WTC11 (cell line): ENCODE data around the gene ELP2. TPM values are rescaled to one million over a fixed set of nuclear protein-coding genes. Genes with fewer than 3 reads are reported as not detected.

Experiments used
- AFF4 ChIP-seq: sonication (generic); formaldehyde crosslinking; IDR thresholded peaks from 2 replicates; pipeline ENCODE4 v1.8.1; 2023; ENCODE audit warnings: mild to moderate bottlenecking, missing genetic modification reagents, borderline replicate concordance
- ARID4B ChIP-seq: sonication (generic); formaldehyde crosslinking; IDR thresholded peaks from 2 replicates; pipeline ENCODE4 v1.8.0; 2023; ENCODE audit warnings: missing genetic modification reagents, mild to moderate bottlenecking, borderline replicate concordance
- ATF1 ChIP-seq: sonication (generic); formaldehyde crosslinking; IDR thresholded peaks from 2 replicates; pipeline ENCODE4 v1.8.1; 2023; ENCODE audit warnings: mild to moderate bottlenecking, moderate library complexity, missing genetic modification reagents
- ATF3 ChIP-seq: sonication (generic); formaldehyde crosslinking; conservative IDR thresholded peaks from 2 replicates; pipeline ENCODE4 v1.8.1; 2022; ENCODE audit warnings: mild to moderate bottlenecking, missing genetic modification reagents
- CBFB ChIP-seq: sonication (generic); formaldehyde crosslinking; IDR thresholded peaks from 2 replicates; pipeline ENCODE4 v1.8.1; 2022; ENCODE audit warnings: mild to moderate bottlenecking, low read depth, missing genetic modification reagents
- E2F1 ChIP-seq: sonication (generic); formaldehyde crosslinking; IDR thresholded peaks from 2 replicates; pipeline ENCODE4 v1.8.0; 2022; ENCODE audit warnings: mild to moderate bottlenecking, missing genetic modification reagents
- FOXJ3 ChIP-seq: sonication (generic); formaldehyde crosslinking; IDR thresholded peaks from 2 replicates; pipeline ENCODE4 v1.9.0; 2021; ENCODE audit warnings: missing genetic modification reagents, mild to moderate bottlenecking, borderline replicate concordance
- GRHL2 ChIP-seq: fragments of 250-450 bp; sonication (Bioruptor Pico); IDR thresholded peaks from 2 replicates; pipeline ENCODE4 v1.8.0; 2022; ENCODE audit warnings: mild to moderate bottlenecking, moderate library complexity; ENCODE audit not compliant: insufficient replicate concordance, severe bottlenecking
- HMGA2 ChIP-seq: fragments of 250-450 bp; sonication (Bioruptor Pico); IDR thresholded peaks from 2 replicates; pipeline ENCODE4 v1.4.0; 2021; ENCODE audit warnings: mild to moderate bottlenecking, moderate library complexity
- KAT7 ChIP-seq: sonication (generic); formaldehyde crosslinking; IDR thresholded peaks from 2 replicates; pipeline ENCODE4 v1.8.1; 2023; ENCODE audit warnings: missing genetic modification reagents, mild to moderate bottlenecking, borderline replicate concordance
- MXD4 ChIP-seq: fragments of 250-450 bp; sonication (Bioruptor Pico); IDR thresholded peaks from 2 replicates; pipeline ENCODE4 v1.8.0; 2021; ENCODE audit warnings: mild to moderate bottlenecking, moderate library complexity, borderline replicate concordance
- NFATC4 ChIP-seq: fragments of 250-450 bp; sonication (Bioruptor Pico); IDR thresholded peaks from 2 replicates; pipeline ENCODE4 v1.9.0; 2021; ENCODE audit warnings: mild to moderate bottlenecking
- PRRX2 ChIP-seq: fragments of 250-450 bp; sonication (Bioruptor Pico); IDR thresholded peaks from 2 replicates; pipeline ENCODE4 v1.8.0; 2021; ENCODE audit warnings: mild to moderate bottlenecking
- RORB ChIP-seq: fragments of 250-450 bp; sonication (Bioruptor Pico); IDR thresholded peaks from 2 replicates; pipeline ENCODE4 v1.9.0; 2021; ENCODE audit warnings: mild to moderate bottlenecking
- SP1 ChIP-seq: sonication (generic); formaldehyde crosslinking; conservative IDR thresholded peaks from 2 replicates; pipeline ENCODE4 v1.8.1; 2022; ENCODE audit warnings: missing genetic modification reagents
- TCF7 ChIP-seq: sonication (generic); formaldehyde crosslinking; IDR thresholded peaks from 2 replicates; pipeline ENCODE4 v1.8.0; 2022; ENCODE audit warnings: mild to moderate bottlenecking, low read depth, missing genetic modification reagents, moderate library complexity
- TP53 ChIP-seq: sonication (generic); formaldehyde crosslinking; IDR thresholded peaks from 2 replicates; pipeline ENCODE4 v1.8.1; 2023; ENCODE audit warnings: mild to moderate bottlenecking, missing genetic modification reagents
- ZNF121 ChIP-seq: sonication (generic); formaldehyde crosslinking; IDR thresholded peaks from 2 replicates; pipeline ENCODE4 v1.8.0; 2023; ENCODE audit warnings: missing genetic modification reagents
- ZNF219 ChIP-seq: sonication (generic); formaldehyde crosslinking; IDR thresholded peaks from 2 replicates; pipeline ENCODE4 v1.8.0; 2023; ENCODE audit warnings: missing genetic modification reagents, mild to moderate bottlenecking, borderline replicate concordance
- ZNF263 ChIP-seq: sonication (generic); formaldehyde crosslinking; IDR thresholded peaks from 2 replicates; pipeline ENCODE4 v1.8.1; 2022; ENCODE audit warnings: low read depth, mild to moderate bottlenecking, moderate library complexity, missing genetic modification reagents
- ZNF396 ChIP-seq: fragments of 250-450 bp; sonication (Bioruptor Pico); IDR thresholded peaks from 2 replicates; pipeline ENCODE4 v1.8.0; 2021; ENCODE audit warnings: mild to moderate bottlenecking, moderate library complexity, borderline replicate concordance
- total RNA-seq: library from RNA; stranded (reverse); gene quantifications from 3 replicates; pipeline ENCODE4 v1.2.3, GENCODE V29; 2021
- TF ChIP-seq, protein P1 (sequence below): sonication (generic); formaldehyde crosslinking; IDR thresholded peaks from 2 replicates; pipeline ENCODE4 v1.8.1; 2023; ENCODE audit warnings: mild to moderate bottlenecking, missing genetic modification reagents, moderate library complexity
- TF ChIP-seq, protein P2 (sequence below): sonication (generic); formaldehyde crosslinking; conservative IDR thresholded peaks from 2 replicates; pipeline ENCODE4 v1.8.1; 2023; ENCODE audit warnings: mild to moderate bottlenecking, low read depth, missing genetic modification reagents, moderate library complexity
- TF ChIP-seq, protein P3 (sequence below): fragments of 250-450 bp; sonication (Bioruptor Pico); IDR thresholded peaks from 2 replicates; pipeline ENCODE4 v1.9.0; 2021; ENCODE audit warnings: mild to moderate bottlenecking

The ELP2 gene
- total RNA-seq, 1 experiment from 2014 or later, result 141 TPM

DNA sequence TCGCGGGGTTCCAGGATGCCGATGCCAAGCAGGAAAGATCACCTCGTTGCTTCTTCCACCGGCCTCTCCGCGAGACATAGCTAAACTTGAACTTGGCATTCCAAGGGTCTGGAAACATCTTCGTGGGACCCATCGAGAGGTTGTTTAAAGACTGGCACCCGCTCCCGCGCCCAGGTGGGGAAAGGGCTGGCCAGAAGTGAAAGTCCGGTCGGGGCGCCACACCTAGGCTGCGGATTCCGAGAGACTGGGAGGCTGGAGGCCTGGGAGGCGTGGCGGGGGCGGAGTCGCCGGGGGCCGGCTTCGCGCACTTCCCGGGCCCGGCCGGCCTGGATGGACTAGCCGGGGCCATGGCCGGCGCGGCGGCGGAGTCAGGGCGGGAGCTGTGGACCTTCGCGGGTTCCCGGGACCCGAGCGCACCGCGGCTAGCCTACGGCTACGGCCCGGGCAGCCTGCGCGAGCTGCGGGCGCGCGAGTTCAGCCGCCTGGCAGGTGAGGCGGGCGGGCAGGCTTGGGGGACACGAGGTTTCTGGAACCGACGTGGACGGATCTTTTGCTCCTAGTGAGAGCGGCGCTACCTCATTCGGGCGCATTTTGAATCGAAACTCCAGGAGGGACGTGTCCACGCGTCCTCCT lies 57.6 kb downstream of the ELP2 start, which contains the start of gene MOCOS (continued):
- TF ChIP-seq E2F1, result peak; percentile 67; the same call in 1 of the 2 replicates
- TF ChIP-seq, protein P1, sequence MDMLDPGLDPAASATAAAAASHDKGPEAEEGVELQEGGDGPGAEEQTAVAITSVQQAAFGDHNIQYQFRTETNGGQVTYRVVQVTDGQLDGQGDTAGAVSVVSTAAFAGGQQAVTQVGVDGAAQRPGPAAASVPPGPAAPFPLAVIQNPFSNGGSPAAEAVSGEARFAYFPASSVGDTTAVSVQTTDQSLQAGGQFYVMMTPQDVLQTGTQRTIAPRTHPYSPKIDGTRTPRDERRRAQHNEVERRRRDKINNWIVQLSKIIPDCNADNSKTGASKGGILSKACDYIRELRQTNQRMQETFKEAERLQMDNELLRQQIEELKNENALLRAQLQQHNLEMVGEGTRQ (CRISPR knock-in tag), result no peak
- TF ChIP-seq ZNF121 (CRISPR knock-in tag), result no peak
- no peak for TF ChIP-seq CBFB (CRISPR knock-in tag)
- no peak; the same call in 1 of the 2 replicates for TF ChIP-seq TP53 (CRISPR knock-in tag)
- TF ChIP-seq TCF7, result no peak
- TF ChIP-seq HMGA2, result no peak
- TF ChIP-seq SP1, result peak; percentile 66
- no peak for TF ChIP-seq ATF1 (CRISPR knock-in tag)
- TF ChIP-seq ZNF396, result no peak
- TF ChIP-seq RORB (CRISPR knock-in tag), result no peak
- no peak for TF ChIP-seq FOXJ3 (CRISPR knock-in tag)
- TF ChIP-seq KAT7 (CRISPR knock-in tag), result no peak
- no peak for TF ChIP-seq ZNF263
- TF ChIP-seq, protein P2, sequence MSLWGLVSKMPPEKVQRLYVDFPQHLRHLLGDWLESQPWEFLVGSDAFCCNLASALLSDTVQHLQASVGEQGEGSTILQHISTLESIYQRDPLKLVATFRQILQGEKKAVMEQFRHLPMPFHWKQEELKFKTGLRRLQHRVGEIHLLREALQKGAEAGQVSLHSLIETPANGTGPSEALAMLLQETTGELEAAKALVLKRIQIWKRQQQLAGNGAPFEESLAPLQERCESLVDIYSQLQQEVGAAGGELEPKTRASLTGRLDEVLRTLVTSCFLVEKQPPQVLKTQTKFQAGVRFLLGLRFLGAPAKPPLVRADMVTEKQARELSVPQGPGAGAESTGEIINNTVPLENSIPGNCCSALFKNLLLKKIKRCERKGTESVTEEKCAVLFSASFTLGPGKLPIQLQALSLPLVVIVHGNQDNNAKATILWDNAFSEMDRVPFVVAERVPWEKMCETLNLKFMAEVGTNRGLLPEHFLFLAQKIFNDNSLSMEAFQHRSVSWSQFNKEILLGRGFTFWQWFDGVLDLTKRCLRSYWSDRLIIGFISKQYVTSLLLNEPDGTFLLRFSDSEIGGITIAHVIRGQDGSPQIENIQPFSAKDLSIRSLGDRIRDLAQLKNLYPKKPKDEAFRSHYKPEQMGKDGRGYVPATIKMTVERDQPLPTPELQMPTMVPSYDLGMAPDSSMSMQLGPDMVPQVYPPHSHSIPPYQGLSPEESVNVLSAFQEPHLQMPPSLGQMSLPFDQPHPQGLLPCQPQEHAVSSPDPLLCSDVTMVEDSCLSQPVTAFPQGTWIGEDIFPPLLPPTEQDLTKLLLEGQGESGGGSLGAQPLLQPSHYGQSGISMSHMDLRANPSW, result no peak
- 0 out of 2 replicates have a peak, but pooled peaks have one; percentile 28 for TF ChIP-seq ZNF219 (CRISPR knock-in tag)
- no peak for TF ChIP-seq ATF3
- no peak; the same call in 1 of the 2 replicates for TF ChIP-seq AFF4 (CRISPR knock-in tag)
- no peak for TF ChIP-seq PRRX2 (CRISPR knock-in tag)
- TF ChIP-seq MXD4 (CRISPR knock-in tag), result no peak
- no peak for TF ChIP-seq GRHL2
- no peak for TF ChIP-seq NFATC4 (CRISPR knock-in tag)
- TF ChIP-seq, protein P3, sequence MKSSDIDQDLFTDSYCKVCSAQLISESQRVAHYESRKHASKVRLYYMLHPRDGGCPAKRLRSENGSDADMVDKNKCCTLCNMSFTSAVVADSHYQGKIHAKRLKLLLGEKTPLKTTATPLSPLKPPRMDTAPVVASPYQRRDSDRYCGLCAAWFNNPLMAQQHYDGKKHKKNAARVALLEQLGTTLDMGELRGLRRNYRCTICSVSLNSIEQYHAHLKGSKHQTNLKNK (CRISPR knock-in tag), result no peak
- TF ChIP-seq ARID4B (CRISPR knock-in tag), result peak; percentile 69; the same call in 1 of the 2 replicates
